Body of pancreas (tissue), 4 donors: ENCODE results near the gene LRRC61. TPM values are rescaled to one million over a fixed set of nuclear protein-coding genes. Genes with fewer than 3 reads are reported as not detected.

ENCODE experiments used
- ATAC-seq: fragments of 150-250 bp; one replicate; pipeline ENCODE4 v1.9.1; 2016
- DNase-seq, 4 donors: peaks; one replicate each; pipeline ENCODE4 v3.0.0-alpha.2; 2019
- H3K27ac ChIP-seq, 4 donors: fragments of 200-600 bp; sonication (generic); 1 replicate in 3 of 4; 2 replicates in 1 of 4; pipeline versions ENCODE4 v1.5.1 to v1.6.1; 2016 to 2019; ENCODE audit warnings: mild to moderate bottlenecking in 1 of 4, mixed read lengths in 1 of 4, moderate library complexity in 1 of 4
- H3K27me3 ChIP-seq, 2 donors: fragments of 200-600 bp; sonication (generic); one replicate each; pipeline ENCODE4 v1.6.0; 2016; ENCODE audit warnings: mild to moderate bottlenecking in 1 of 2
- H3K36me3 ChIP-seq, 2 donors: fragments of 200-600 bp; sonication (generic); replicated peaks in 1 of 2; 2 replicates each; pipeline ENCODE4 v1.5.1; 2016; ENCODE audit warnings: low read depth in 2 of 2; ENCODE audit not compliant: insufficient read depth in 1 of 2
- H3K4me1 ChIP-seq: fragments of 200-600 bp; sonication (generic); one replicate; pipeline ENCODE4 v1.6.0; 2016
- H3K4me3 ChIP-seq, 2 donors: fragments of 200-600 bp; sonication (generic); 1 replicate in 1 of 2; 2 replicates in 1 of 2; pipeline ENCODE4 v1.5.1; 2016 to 2019
- H3K9me3 ChIP-seq, 3 donors: fragments of 200-600 bp; sonication (generic); 1 replicate in 2 of 3; 2 replicates in 1 of 3; pipeline ENCODE4 v1.5.1; 2016
- POLR2A ChIP-seq, 3 donors: fragments of 450-650 bp; IDR thresholded peaks; one replicate each; pipeline ENCODE4 v1.6.1; 2016; ENCODE audit warnings: antibody characterized with exemption in 3 of 3, mild to moderate bottlenecking in 2 of 3
- WGBS, 2 donors: methylation state at CpG; one replicate each; pipeline ENCODE4 v1.1.5; 2017; 5-methylcytosine and 5-hydroxymethylcytosine counted together
- intact Hi-C: fragments of 100-400 bp; cut with DNase I; formaldehyde crosslinking; loops from one replicate; pipeline ENCODE4 v1.15.1; 2023
- total RNA-seq, 2 donors: library from RNA; depleted of rRNA; stranded (reverse); fragments of >200 nt; gene quantifications; one replicate each; pipeline ENCODE4 v1.1.0, GENCODE V29; 2016
- TF ChIP-seq, protein P1 (sequence below), 7 experiments: fragments of 450-650 bp in 4 of 7; fragments of 200-600 bp in 3 of 7; sonication (generic) in 3 of 7; IDR thresholded peaks; one replicate each; pipeline ENCODE4 v1.5.1; 2016 to 2019; ENCODE audit warnings: antibody characterized with exemption in 7 of 7

The LRRC61 gene
- total RNA-seq, 2 donors from 2014 or later, result 4.9 to 25.2 TPM

DNA sequence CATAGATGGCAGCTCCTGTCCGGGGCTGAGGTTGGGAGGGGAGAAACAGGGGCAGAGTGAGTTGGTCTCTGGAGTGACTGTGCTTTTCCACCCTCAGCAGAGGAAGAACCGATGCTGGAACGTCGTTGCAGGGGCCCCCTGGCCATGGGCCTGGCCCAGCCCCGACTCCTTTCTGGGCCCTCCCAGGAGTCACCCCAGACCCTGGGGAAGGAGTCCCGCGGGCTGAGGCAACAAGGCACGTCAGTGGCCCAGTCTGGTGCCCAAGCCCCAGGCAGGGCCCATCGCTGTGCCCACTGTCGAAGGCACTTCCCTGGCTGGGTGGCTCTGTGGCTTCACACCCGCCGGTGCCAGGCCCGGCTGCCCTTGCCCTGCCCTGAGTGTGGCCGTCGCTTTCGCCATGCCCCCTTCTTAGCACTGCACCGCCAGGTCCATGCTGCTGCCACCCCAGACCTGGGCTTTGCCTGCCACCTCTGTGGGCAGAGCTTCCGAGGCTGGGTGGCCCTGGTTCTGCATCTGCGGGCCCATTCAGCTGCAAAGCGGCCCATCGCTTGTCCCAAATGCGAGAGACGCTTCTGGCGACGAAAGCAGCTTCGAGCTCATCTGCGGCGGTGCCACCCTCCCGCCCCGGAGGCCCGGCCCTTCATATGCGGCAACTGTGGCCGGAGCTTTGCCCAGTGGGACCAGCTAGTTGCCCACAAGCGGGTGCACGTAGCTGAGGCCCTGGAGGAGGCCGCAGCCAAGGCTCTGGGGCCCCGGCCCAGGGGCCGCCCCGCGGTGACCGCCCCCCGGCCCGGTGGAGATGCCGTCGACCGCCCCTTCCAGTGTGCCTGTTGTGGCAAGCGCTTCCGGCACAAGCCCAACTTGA, 48.2 kb downstream of the LRRC61 start:
- intact Hi-C loops, result no loop called here
- Histone ChIP-seq H3K9me3 (no peaks in the 10 kb centered on the region), H3K27ac (peak overlapping the region in 2 of 4 donors; percentile 99 to 100), H3K4me1 (peaks cover 76% of the 10 kb centered on the region), H3K4me3 (no peak overlapping the region), H3K36me3 (peaks cover 0 to 2% of the 10 kb centered on the region in 2 donors), H3K27me3 (no peaks in the 10 kb centered on the region)
- TF ChIP-seq, protein P1, sequence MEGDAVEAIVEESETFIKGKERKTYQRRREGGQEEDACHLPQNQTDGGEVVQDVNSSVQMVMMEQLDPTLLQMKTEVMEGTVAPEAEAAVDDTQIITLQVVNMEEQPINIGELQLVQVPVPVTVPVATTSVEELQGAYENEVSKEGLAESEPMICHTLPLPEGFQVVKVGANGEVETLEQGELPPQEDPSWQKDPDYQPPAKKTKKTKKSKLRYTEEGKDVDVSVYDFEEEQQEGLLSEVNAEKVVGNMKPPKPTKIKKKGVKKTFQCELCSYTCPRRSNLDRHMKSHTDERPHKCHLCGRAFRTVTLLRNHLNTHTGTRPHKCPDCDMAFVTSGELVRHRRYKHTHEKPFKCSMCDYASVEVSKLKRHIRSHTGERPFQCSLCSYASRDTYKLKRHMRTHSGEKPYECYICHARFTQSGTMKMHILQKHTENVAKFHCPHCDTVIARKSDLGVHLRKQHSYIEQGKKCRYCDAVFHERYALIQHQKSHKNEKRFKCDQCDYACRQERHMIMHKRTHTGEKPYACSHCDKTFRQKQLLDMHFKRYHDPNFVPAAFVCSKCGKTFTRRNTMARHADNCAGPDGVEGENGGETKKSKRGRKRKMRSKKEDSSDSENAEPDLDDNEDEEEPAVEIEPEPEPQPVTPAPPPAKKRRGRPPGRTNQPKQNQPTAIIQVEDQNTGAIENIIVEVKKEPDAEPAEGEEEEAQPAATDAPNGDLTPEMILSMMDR (IDR thresholded peaks at IDR 0.05), result no peak
- peak in 1 of 3 donors; percentile 11 for TF ChIP-seq POLR2A (IDR thresholded peaks at IDR 0.05)
- no peak for ATAC-seq
- WGBS, 2 donors, result 85 to 86% methylated on average over 14 to 48 of the region's 48 CpGs
- DNase-seq, result no peak

DNA sequence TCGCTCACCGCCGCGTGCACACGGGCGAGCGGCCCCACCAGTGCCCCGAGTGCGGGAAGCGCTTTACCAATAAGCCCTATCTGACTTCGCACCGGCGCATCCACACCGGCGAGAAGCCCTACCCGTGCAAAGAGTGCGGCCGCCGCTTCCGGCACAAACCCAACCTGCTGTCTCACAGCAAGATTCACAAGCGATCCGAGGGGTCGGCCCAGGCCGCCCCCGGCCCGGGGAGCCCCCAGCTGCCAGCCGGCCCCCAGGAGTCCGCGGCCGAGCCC, 48.8 kb downstream of the LRRC61 start:
- H3K4me1 ChIP-seq, result peaks cover 78% of the 10 kb centered on the region
- WGBS, 2 donors, result 91% methylated on average over 23 of the region's 30 CpGs; no CpG with 5 or more reads in 1 of the 2 donors
- no peaks in the 10 kb centered on the region for H3K27me3 ChIP-seq
- DNase-seq, result no peak
- ATAC-seq, result no peak
- H3K4me3 ChIP-seq, result no peak overlapping the region
- no peaks in the 10 kb centered on the region for H3K9me3 ChIP-seq
- peaks cover 0 to 2% of the 10 kb centered on the region in 2 donors for H3K36me3 ChIP-seq
- no peak overlapping the region for H3K27ac ChIP-seq
- intact Hi-C loops, result no loop called here
- TF ChIP-seq, protein P1 (IDR thresholded peaks at IDR 0.05), result no peak
- no peak for TF ChIP-seq POLR2A (IDR thresholded peaks at IDR 0.05)

DNA sequence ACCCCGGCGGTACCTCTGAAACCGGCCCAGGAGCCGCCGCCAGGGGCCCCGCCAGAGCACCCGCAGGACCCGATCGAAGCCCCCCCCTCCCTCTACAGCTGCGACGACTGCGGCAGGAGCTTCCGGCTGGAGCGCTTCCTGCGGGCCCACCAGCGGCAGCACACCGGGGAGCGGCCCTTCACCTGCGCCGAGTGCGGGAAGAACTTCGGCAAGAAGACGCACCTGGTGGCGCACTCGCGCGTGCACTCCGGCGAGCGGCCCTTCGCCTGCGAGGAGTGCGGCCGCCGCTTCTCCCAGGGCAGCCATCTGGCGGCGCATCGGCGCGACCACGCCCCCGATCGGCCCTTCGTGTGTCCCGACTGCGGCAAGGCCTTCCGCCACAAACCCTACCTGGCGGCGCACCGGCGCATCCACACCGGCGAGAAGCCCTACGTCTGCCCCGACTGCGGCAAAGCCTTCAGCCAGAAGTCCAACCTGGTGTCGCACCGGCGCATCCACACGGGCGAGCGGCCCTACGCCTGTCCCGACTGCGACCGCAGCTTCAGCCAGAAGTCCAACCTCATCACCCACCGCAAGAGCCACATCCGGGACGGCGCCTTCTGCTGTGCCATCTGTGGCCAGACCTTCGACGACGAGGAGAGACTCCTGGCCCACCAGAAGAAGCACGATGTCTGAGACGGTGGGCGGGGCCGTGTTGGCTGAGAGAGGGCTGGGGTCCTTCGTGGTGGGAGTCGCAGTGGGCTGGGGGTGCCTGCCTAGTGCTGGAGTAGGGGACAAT, 49.3 kb downstream of the LRRC61 start:
- DNase-seq (no peak), ATAC-seq (no peak)
- Histone ChIP-seq H3K27me3 (no peaks in the 10 kb centered on the region), H3K9me3 (no peaks in the 10 kb centered on the region), H3K27ac (peak overlapping the region in 3 of 4 donors; percentile 23 to 27 (median 25)), H3K4me3 (no peak overlapping the region), H3K4me1 (peaks cover 78% of the 10 kb centered on the region), H3K36me3 (peaks cover 0 to 2% of the 10 kb centered on the region in 2 donors)
- TF ChIP-seq, protein P1 (IDR thresholded peaks at IDR 0.05), result no peak
- no peak for TF ChIP-seq POLR2A (IDR thresholded peaks at IDR 0.05)
- intact Hi-C loops, result no loop called here
- WGBS, 2 donors, result 82 to 97% methylated on average over 5 to 76 of the region's 79 CpGs

DNA sequence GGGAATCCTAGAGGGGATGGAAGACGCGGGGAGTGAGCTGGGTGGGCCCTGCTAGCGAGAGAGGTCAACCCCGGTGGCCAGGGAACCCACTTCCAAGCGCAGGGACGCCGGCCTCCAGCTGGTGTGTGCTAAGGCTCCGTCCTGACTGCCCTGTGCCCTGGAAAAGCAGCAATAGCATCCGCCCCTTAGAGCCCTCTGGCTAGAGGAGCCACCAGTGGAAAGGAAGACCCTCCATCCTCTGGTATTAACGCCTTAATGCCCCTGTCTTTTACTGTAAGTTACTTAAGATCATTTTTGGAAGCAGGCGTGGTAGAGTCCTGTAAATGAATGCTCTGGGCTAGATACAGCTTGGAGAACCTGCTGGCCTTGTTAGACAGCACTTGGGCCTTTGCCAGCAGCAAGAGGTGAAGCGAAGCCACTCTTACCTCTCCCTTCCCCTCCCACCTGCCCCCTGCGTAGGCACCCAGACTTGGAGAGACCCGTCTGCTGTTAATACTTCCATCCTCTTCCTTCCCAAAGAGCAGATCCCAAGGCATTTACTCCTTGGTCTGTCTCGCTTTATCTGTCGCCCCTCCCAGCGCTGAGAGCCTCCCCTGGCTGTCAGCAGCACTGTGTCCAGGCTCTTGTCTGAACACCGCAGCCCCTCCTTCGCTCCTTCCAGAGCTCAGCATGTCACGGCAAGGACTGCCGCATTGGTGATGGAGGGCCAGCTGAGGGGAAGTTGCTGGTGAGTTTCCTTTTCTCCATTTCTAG, 50.1 kb downstream of the LRRC61 start:
- H3K27me3 ChIP-seq, result no peaks in the 10 kb centered on the region
- ATAC-seq (no peak), DNase-seq (peak; percentile 50 to 77 (median 72))
- H3K4me3 ChIP-seq, result no peak overlapping the region
- H3K4me1 ChIP-seq, result peaks cover 78% of the 10 kb centered on the region
- peak overlapping the region in 3 of 4 donors; percentile 23 to 27 (median 25) for H3K27ac ChIP-seq
- H3K36me3 ChIP-seq, result peaks cover 0 to 2% of the 10 kb centered on the region in 2 donors
- no peaks in the 10 kb centered on the region for H3K9me3 ChIP-seq
- TF ChIP-seq POLR2A (IDR thresholded peaks at IDR 0.05), result no peak
- TF ChIP-seq, protein P1 (IDR thresholded peaks at IDR 0.05), result no peak
- intact Hi-C loops, result no loop called here
- 59 to 60% methylated on average over 20 to 21 of the region's 21 CpGs for WGBS, 2 donors
